ENCODE results near the gene MYEOV.

- no peak for TF ChIP-seq ZNF76 (tag by site-specific recombination; IDR thresholded peaks at IDR 0.05; ENCODE audit: borderline replicate concordance, low read depth)
- TF ChIP-seq CTCF (tag by site-specific recombination; IDR thresholded peaks at IDR 0.05): no peak
- TF ChIP-seq ZNF670 (tag by site-specific recombination; IDR thresholded peaks at IDR 0.05; ENCODE audit: low read depth): no peak
- no peak for TF ChIP-seq OSR2 (tag by site-specific recombination; IDR thresholded peaks at IDR 0.05)
- no peak for TF ChIP-seq PBX3 (CRISPR knock-in tag; IDR thresholded peaks at IDR 0.05)
Measured at GRCh38 chr11:69335781-69336405, 41.9 kb downstream of the MYEOV start.

Measured in HEK293 (cell line).